Endothelial cell (in vitro differentiated cells): ENCODE data around the gene FAM185A. TPM values are rescaled to one million over a fixed set of nuclear protein-coding genes. Genes with fewer than 3 reads are reported as not detected.
"Not testable (repeated sequence)": the region's sequence is repeated elsewhere in the genome, so short reads cannot be mapped to it uniquely, and the experiment has no call there.

Source experiments
- DNase-seq: peaks from one replicate; pipeline ENCODE4 v3.0.0; 2021; ENCODE audit warnings: low spot score
- H3K27ac Mint-ChIP-seq: one replicate; pipeline ENCODE4 v1.8.0; 2021; ENCODE audit warnings: mixed read lengths, inconsistent platforms; ENCODE audit not compliant: unreplicated experiment
- H3K27me3 Mint-ChIP-seq: one replicate; pipeline ENCODE4 v1.8.0; 2021; ENCODE audit warnings: mild to moderate bottlenecking, moderate library complexity, mixed read lengths, inconsistent platforms; ENCODE audit not compliant: unreplicated experiment
- H3K36me3 Mint-ChIP-seq: one replicate; pipeline ENCODE4 v1.8.0; 2021; ENCODE audit warnings: mild to moderate bottlenecking, low read depth, mixed read lengths, inconsistent platforms; ENCODE audit not compliant: unreplicated experiment
- H3K4me1 Mint-ChIP-seq: one replicate; pipeline ENCODE4 v1.8.0; 2021; ENCODE audit warnings: mild to moderate bottlenecking, mixed read lengths, inconsistent platforms; ENCODE audit not compliant: unreplicated experiment
- H3K4me3 Mint-ChIP-seq: one replicate; pipeline ENCODE4 v1.8.0; 2021; ENCODE audit warnings: mild to moderate bottlenecking, mixed read lengths, inconsistent platforms; ENCODE audit not compliant: unreplicated experiment
- H3K9me3 Mint-ChIP-seq: one replicate; pipeline ENCODE4 v1.8.0; 2021; ENCODE audit warnings: mixed read lengths, inconsistent platforms; ENCODE audit not compliant: unreplicated experiment
- long read RNA-seq: library from polyadenylated mRNA; unstranded; transcript quantifications from one replicate; pipeline ENCODE4 v2.0.0, GENCODE V29; 2020; ENCODE audit not compliant: unreplicated experiment
- total RNA-seq: library from RNA; stranded (reverse); fragmentation: NEBNext Ultra II Directional; extraction: Animal tissue kit (Norgen Biotek cat#: 25700); gene quantifications from one replicate; pipeline ENCODE4 v1.2.1, GENCODE V29; 2021; ENCODE audit not compliant: unreplicated experiment

FAM185A gene
- 2.7 TPM for total RNA-seq
- long read RNA-seq, partial matches to known transcripts, result 0 of 3 reads
- long read RNA-seq, other reads (novel, unspliced or antisense), result 2 of 3 reads

- peak within 1 kb of the TSS; percentile 85 for H3K27ac Mint-ChIP-seq
- not testable (repeated sequence) for H3K4me1 Mint-ChIP-seq, H3K27me3 Mint-ChIP-seq, H3K36me3 Mint-ChIP-seq, H3K9me3 Mint-ChIP-seq
- peak; percentile 92 for DNase-seq
- peak within 1 kb of the TSS; percentile 91 for H3K4me3 Mint-ChIP-seq
These were observed at the start of gene FAM185A for GRCh38 chr7:102748605-102749444. TSS of gene FAM185A (plus strand) at chr7:102748999. CDS start at chr7:102749208, 209 bp downstream.

GRCh38 chr7:102713011-102713690, 35.6 kb upstream of the FAM185A start:
- not testable (repeated sequence) for H3K36me3 Mint-ChIP-seq, H3K27ac Mint-ChIP-seq, DNase-seq, H3K4me3 Mint-ChIP-seq, H3K9me3 Mint-ChIP-seq, H3K4me1 Mint-ChIP-seq, H3K27me3 Mint-ChIP-seq

DNA sequence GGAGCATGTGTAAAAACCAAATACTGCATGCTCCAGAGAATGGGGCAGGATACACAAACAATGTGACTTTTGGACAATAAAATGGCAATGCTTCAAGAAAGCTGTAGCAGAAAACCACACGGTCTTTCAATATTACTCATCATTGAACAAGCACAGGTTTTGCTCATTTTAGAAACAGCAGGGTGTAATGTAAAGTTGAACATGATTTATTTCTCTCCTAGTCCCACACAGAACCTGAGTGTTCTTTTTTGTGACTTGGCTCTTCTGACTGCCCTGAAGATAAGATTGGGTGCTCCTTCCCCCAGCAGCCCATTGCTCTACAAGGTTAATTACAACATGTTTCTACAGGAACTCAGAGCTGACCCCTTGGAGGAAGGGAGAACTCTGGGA, 35.1 kb upstream of the FAM185A start:
- not testable (repeated sequence) for H3K4me3 Mint-ChIP-seq, DNase-seq, H3K27ac Mint-ChIP-seq, H3K9me3 Mint-ChIP-seq, H3K36me3 Mint-ChIP-seq, H3K27me3 Mint-ChIP-seq, H3K4me1 Mint-ChIP-seq

DNA sequence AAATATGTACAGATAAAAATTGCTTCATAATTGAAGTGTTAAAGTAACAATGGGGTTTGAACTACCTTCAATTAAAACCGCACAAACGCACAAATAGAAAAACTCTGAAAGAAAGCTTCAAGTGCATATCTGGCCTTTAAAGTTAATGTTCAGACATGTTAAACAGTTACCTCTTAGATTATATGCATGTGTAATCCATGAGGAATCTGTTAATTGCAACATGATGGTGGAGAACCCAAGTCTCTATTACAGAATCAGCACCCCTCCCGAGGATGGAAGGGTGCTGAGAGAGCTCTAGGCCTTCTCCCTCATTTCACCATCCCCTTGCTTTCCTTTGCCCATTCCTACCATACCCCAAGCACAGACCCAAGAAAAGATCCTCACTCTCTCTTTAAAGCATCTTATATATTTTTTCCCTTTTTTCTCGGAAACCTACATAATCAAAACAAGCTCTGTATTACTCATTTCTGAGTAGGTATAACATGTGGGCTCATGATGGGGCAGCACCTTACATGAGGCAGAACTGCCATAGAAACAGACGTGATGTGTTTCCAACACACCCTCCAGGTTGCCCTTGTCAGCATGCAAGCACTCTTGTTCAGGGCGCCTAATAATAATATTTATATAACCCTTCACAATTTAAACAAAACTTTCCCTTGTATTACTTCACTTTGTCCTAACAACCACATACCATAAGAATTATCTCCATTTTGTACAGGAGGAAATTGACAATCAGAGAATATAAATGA, 33.9 kb upstream of the FAM185A start:
- DNase-seq, H3K9me3 Mint-ChIP-seq, H3K36me3 Mint-ChIP-seq, H3K27me3 Mint-ChIP-seq, H3K4me1 Mint-ChIP-seq, H3K4me3 Mint-ChIP-seq: not testable (repeated sequence)
- H3K27ac Mint-ChIP-seq, result peak overlapping the region; percentile 28

DNA sequence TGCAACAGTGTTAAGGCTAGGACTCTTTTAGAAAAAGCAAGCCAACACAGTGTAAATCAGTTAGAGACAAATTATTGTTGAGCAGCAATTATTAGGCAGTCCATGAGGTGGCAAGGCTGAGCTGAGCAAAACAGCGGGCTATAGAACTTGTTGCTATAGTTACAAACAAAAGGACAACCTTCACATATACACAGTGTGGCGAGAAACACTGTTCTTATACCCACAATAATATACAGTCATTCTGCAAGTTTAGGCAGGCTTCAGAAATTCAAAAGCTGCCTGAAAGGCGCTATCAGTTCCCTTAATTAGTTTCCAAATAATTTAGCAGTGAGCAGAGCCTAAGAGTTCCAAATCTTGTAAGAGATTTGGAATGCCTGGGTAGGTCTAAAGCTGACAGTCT, 33.1 kb upstream of the FAM185A start:
- not testable (repeated sequence) for H3K27me3 Mint-ChIP-seq, H3K27ac Mint-ChIP-seq, H3K36me3 Mint-ChIP-seq, H3K4me1 Mint-ChIP-seq, H3K9me3 Mint-ChIP-seq, DNase-seq, H3K4me3 Mint-ChIP-seq

DNA sequence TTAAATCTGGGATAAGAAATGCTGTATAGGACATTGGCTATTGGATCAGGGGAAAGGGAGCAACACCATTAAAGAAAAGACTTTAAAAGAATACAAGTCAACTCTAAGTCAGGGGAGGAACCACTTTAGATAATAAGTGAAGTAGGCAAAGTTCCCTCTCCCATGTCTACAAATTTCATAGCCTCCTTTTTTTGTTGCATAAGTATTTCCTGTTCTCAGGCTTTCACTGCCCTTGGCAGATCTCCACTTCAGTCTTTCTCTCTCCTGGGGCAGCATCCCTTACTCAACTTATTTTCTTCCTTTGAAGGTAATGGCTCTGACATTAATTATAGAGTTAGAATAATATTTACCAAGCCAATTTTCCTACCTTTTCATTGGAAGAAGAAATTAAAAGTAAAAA, 30.3 kb upstream of the FAM185A start:
- not testable (repeated sequence) for H3K27me3 Mint-ChIP-seq, H3K9me3 Mint-ChIP-seq, H3K4me3 Mint-ChIP-seq, H3K4me1 Mint-ChIP-seq, DNase-seq, H3K27ac Mint-ChIP-seq, H3K36me3 Mint-ChIP-seq

DNA sequence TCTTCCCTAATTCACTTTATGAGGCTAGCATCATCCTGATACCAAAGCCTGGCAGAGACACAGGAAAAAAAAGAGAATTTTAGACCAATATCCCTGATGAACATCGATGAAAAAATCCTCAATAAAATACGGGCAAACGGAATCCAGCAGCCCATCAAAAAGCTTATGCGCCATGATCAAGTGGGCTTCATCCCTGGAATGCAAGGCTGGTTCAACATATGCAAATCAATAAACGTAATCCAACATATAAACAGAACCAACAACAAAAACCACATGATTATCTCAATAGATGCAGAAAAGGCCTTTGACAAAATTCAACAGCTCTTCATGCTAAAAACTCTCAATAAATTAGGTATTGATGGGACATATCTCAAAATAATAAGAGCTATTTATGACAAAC, 22.6 kb upstream of the FAM185A start:
- H3K27me3 Mint-ChIP-seq, DNase-seq, H3K4me1 Mint-ChIP-seq, H3K36me3 Mint-ChIP-seq, H3K27ac Mint-ChIP-seq, H3K9me3 Mint-ChIP-seq, H3K4me3 Mint-ChIP-seq: not testable (repeated sequence)

GRCh38 chr7:102729670-102730069, 19.1 kb upstream of the FAM185A start:
- not testable (repeated sequence) for H3K27ac Mint-ChIP-seq, DNase-seq, H3K4me3 Mint-ChIP-seq, H3K36me3 Mint-ChIP-seq, H3K9me3 Mint-ChIP-seq, H3K4me1 Mint-ChIP-seq, H3K27me3 Mint-ChIP-seq

DNA sequence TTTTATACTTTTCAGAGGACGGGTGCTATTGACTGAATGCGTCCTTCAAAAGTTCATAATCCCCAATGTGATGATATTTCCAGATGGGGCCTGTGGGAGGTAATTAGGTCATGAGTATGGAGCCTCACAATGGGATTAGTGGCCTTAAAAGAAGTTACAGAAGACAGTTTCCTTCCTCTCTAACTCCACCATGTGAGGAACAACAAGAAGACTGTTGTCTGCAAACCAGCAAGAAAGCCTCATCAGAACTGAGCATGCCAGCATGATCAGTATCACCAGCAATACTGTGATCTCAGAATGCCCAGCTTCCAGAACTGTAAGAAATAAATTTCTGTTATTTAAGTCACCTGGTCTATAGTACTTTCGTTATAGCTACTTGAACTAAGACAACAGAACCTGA, 18.4 kb upstream of the FAM185A start:
- not testable (repeated sequence) for DNase-seq, H3K9me3 Mint-ChIP-seq, H3K4me1 Mint-ChIP-seq, H3K4me3 Mint-ChIP-seq, H3K36me3 Mint-ChIP-seq, H3K27me3 Mint-ChIP-seq, H3K27ac Mint-ChIP-seq

GRCh38 chr7:102742002-102742771, 6.6 kb upstream of the FAM185A start:
- not testable (repeated sequence) for H3K4me1 Mint-ChIP-seq, DNase-seq, H3K4me3 Mint-ChIP-seq, H3K27me3 Mint-ChIP-seq, H3K36me3 Mint-ChIP-seq, H3K9me3 Mint-ChIP-seq, H3K27ac Mint-ChIP-seq

- not testable (repeated sequence) for H3K9me3 Mint-ChIP-seq, H3K4me1 Mint-ChIP-seq, H3K36me3 Mint-ChIP-seq, H3K27ac Mint-ChIP-seq, H3K4me3 Mint-ChIP-seq, DNase-seq, H3K27me3 Mint-ChIP-seq
These were observed 4.9 kb upstream of the FAM185A start for GRCh38 chr7:102743861-102744260.
